Caco-2 (cell line): ENCODE measurements around the gene ARHGAP8. TPM values are rescaled to one million over a fixed set of nuclear protein-coding genes. Genes with fewer than 3 reads are reported as not detected.
A peak's percentile ranks its signal among the peaks of the same experiment; 100 is the strongest.

Experiments
- BruUV-seq: library from RNA; stranded (reverse); fragments of 400-500 nt; replicated peaks from 2 replicates; lab custom pipeline; 2021; lab: Mats Ljungman, UMichigan
- CTCF ChIA-PET: fragments of 300-600 bp; sonication (Branson Sonifier 250); formaldehyde crosslinking; loops from one replicate; lab custom pipeline; 2022; ENCODE audit warnings: antibody characterized with exemption; lab: Charles Lee
- POLR2A ChIA-PET: fragments of 300-600 bp; sonication (Branson Sonifier 250); formaldehyde crosslinking; loops from one replicate; lab custom pipeline; 2022; ENCODE audit warnings: antibody characterized with exemption; lab: Charles Lee
- DNase-seq, 2 experiments: peaks; one replicate each; pipeline versions ENCODE4 v3.0.0 to v3.0.0-alpha.2; 2020 to 2022
- H3K27me3 ChIP-seq: replicated peaks from 2 replicates; pipeline ENCODE4 v1.6.0; 2011; ENCODE audit warnings: low read length; ENCODE audit not compliant: control insufficient read depth, insufficient read depth
- H3K36me3 ChIP-seq: 2 replicates; pipeline ENCODE4 v1.5.1; 2011; ENCODE audit warnings: low read length; ENCODE audit not compliant: control insufficient read depth, insufficient read depth
- H3K4me1 ChIP-seq: fragments of 250-450 bp; sonication (Bioruptor Pico); 2 replicates; pipeline ENCODE4 v1.5.1; 2020; ENCODE audit warnings: mild to moderate bottlenecking
- H3K4me3 ChIP-seq: 2 replicates; pipeline ENCODE4 v1.5.1; 2011; ENCODE audit warnings: low read depth, mild to moderate bottlenecking, control low read depth, low read length
- H3K9me3 ChIP-seq: fragments of 250-450 bp; sonication (Bioruptor Pico); 2 replicates; pipeline ENCODE4 v1.5.1; 2020; ENCODE audit warnings: mild to moderate bottlenecking, moderate library complexity
- H3K27ac Mint-ChIP-seq: one replicate; pipeline ENCODE4 v1.8.0; 2022; ENCODE audit warnings: mixed read lengths; ENCODE audit not compliant: unreplicated experiment
- H3K27me3 Mint-ChIP-seq: one replicate; pipeline ENCODE4 v1.8.0; 2022; ENCODE audit warnings: mixed read lengths; ENCODE audit not compliant: insufficient read depth, unreplicated experiment
- H3K36me3 Mint-ChIP-seq: one replicate; pipeline ENCODE4 v1.8.0; 2022; ENCODE audit warnings: mild to moderate bottlenecking, mixed read lengths; ENCODE audit not compliant: insufficient read depth, unreplicated experiment
- H3K4me1 Mint-ChIP-seq: one replicate; pipeline ENCODE4 v1.8.0; 2022; ENCODE audit warnings: low read depth, mixed read lengths; ENCODE audit not compliant: unreplicated experiment
- H3K4me3 Mint-ChIP-seq: one replicate; pipeline ENCODE4 v1.8.0; 2022; ENCODE audit warnings: mild to moderate bottlenecking, moderate library complexity, mixed read lengths; ENCODE audit not compliant: unreplicated experiment
- H3K9me3 Mint-ChIP-seq: one replicate; pipeline ENCODE4 v1.8.0; 2022; ENCODE audit warnings: mixed read lengths; ENCODE audit not compliant: unreplicated experiment
- intact Hi-C: fragments of 100-400 bp; cut with micrococcal nuclease; formaldehyde crosslinking; loops from one replicate; pipeline ENCODE4 v1.10.0; 2022; ENCODE audit not compliant: unreplicated experiment
- total RNA-seq: library from RNA; stranded (reverse); gene quantifications from 2 replicates; pipeline ENCODE4 v1.2.3, GENCODE V29; 2022
- TF ChIP-seq, protein P1 (sequence below), 2 experiments: fragments of 200-600 bp in 1 of 2; IDR thresholded peaks; 1 replicate in 1 of 2; 2 replicates in 1 of 2; pipeline versions ENCODE4 v1.5.1 to v1.8.0; 2011 to 2022; ENCODE audit warnings: antibody characterized with exemption in 1 of 2, control low read depth in 1 of 2, inconsistent platforms in 1 of 2, low read depth in 1 of 2, low read length in 1 of 2, mild to moderate bottlenecking in 1 of 2, moderate library complexity in 1 of 2; ENCODE audit not compliant: insufficient read depth in 1 of 2, severe bottlenecking in 1 of 2, unreplicated experiment in 1 of 2

Gene ARHGAP8
- total RNA-seq, 1 experiment from 2014 or later = 81.5 TPM

DNA sequence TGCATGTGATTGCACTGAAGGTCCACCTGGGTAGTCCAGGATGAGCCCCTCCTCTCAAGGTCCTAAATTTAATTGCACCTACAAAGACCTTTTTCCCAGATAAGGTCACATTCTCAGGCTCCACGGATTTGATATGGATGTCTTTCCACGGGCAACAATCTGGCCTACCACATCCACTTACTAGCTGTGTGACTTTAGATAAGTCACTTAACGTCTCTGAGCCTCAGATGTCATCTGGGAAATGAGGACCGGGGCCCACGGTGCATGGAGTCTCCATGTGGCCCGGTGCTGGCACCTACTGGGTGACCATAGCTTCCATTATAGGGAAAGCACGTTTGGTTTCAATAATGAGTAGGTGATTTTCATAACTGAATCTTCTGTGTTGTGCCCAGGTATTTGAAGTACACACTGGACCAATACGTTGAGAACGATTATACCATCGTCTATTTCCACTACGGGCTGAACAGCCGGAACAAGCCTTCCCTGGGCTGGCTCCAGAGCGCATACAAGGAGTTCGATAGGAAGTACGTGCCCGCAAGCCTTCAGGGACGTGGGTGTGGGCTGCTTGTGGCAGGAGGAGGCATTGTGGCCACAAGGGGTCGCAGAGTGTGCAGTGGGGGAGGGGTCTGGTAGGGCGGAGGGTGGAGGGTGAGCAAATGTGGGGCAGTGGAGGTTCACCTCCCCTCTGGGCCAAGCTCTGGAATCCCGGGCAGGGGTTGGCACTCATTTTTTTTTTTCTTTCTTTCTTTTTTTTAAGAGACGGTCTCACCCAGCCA lies 55.7 kb downstream of the ARHGAP8 start:
- DNase-seq = peak in 1 of 2 experiments; percentile 34
- intact Hi-C loops = no loop called here
- Histone ChIP-seq H3K4me1 (no peaks in the 10 kb centered on the region), H3K36me3 (no peaks in the 10 kb centered on the region; the same call in 1 of the 2 replicates), H3K4me3 (no peak overlapping the region), H3K9me3 (no peaks in the 10 kb centered on the region), H3K27me3 (no peaks in the 10 kb centered on the region)
- Mint-ChIP-seq H3K4me3 (no peak overlapping the region), H3K27ac (no peak overlapping the region), H3K27me3 (no peaks in the 10 kb centered on the region), H3K9me3 (no peaks in the 10 kb centered on the region), H3K36me3 (peaks cover 46% of the 10 kb centered on the region), H3K4me1 (no peaks in the 10 kb centered on the region)
- TF ChIP-seq, protein P1, sequence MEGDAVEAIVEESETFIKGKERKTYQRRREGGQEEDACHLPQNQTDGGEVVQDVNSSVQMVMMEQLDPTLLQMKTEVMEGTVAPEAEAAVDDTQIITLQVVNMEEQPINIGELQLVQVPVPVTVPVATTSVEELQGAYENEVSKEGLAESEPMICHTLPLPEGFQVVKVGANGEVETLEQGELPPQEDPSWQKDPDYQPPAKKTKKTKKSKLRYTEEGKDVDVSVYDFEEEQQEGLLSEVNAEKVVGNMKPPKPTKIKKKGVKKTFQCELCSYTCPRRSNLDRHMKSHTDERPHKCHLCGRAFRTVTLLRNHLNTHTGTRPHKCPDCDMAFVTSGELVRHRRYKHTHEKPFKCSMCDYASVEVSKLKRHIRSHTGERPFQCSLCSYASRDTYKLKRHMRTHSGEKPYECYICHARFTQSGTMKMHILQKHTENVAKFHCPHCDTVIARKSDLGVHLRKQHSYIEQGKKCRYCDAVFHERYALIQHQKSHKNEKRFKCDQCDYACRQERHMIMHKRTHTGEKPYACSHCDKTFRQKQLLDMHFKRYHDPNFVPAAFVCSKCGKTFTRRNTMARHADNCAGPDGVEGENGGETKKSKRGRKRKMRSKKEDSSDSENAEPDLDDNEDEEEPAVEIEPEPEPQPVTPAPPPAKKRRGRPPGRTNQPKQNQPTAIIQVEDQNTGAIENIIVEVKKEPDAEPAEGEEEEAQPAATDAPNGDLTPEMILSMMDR (IDR thresholded peaks at IDR 0.05; ENCODE audit: insufficient read depth in 1 of 2, low read depth in 1 of 2, low read length in 1 of 2, severe bottlenecking in 1 of 2, unreplicated experiment in 1 of 2) = no peak
- POLR2A ChIA-PET = no interaction called here
- BruUV-seq = no TSS peak
- CTCF ChIA-PET = interaction anchor here (1.0 kb wide), 1 partner anchor 13 kb away, joined by 3 read pairs; no protein-coding TSS in a partner anchor

DNA sequence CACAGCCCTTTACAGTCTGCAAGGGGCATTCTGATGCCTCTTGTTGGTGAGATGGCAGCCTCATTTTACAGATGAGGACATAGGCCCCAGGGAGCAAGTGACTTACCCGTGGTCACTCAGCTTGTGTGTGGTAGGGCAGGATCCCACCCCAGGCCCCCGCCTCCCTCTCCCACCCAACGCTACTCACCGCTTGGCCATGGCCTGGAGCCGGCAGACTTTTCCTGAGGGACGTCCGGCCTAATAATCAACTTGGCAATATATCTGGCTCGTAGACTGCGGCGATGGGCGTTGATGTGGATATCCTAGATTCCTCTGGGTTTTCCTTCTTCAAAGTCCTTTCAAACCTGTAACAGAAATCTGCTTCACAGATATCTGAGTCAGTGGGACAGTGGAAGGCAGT lies 57.1 kb downstream of the ARHGAP8 start:
- Histone ChIP-seq H3K4me3 (no peak overlapping the region), H3K4me1 (no peaks in the 10 kb centered on the region), H3K36me3 (no peaks in the 10 kb centered on the region), H3K27me3 (no peaks in the 10 kb centered on the region), H3K9me3 (no peaks in the 10 kb centered on the region)
- no TSS peak for BruUV-seq
- no peak overlapping the region for H3K4me3 Mint-ChIP-seq
- no peaks in the 10 kb centered on the region for H3K4me1 Mint-ChIP-seq
- H3K36me3 Mint-ChIP-seq = peaks cover 50% of the 10 kb centered on the region
- TF ChIP-seq, protein P1 (IDR thresholded peaks at IDR 0.05; ENCODE audit: insufficient read depth in 1 of 2, low read depth in 1 of 2, low read length in 1 of 2, severe bottlenecking in 1 of 2, unreplicated experiment in 1 of 2) = no peak
- no peaks in the 10 kb centered on the region for H3K27me3 Mint-ChIP-seq
- no peak for DNase-seq
- H3K9me3 Mint-ChIP-seq = no peaks in the 10 kb centered on the region
- ChIA-PET POLR2A (no interaction called here), CTCF (no interaction called here)
- no peak overlapping the region for H3K27ac Mint-ChIP-seq
- intact Hi-C loops = no loop called here

DNA sequence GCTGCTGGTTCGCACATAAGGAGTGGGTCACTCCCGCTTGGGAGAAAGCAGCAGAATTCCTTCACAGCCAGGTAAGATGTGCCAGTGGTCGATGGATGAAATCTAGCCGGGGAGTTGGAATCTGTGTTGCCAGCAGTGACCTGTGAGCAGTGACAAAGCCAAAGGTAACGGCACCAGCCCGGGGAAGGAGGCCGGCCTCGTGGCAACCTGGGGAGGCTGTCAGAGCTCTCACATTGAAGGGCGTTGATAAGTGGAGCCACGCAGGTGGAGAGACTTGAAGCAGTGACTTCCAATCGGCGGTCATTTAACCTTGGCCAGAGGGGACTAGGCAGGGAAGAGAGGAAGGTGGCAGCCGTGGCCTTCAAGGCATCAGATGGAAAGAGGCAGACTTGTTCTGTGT lies 58.8 kb downstream of the ARHGAP8 start:
- CTCF ChIA-PET = no interaction called here
- H3K27ac Mint-ChIP-seq = no peak overlapping the region
- no TSS peak for BruUV-seq

More for the DNA sequence above, 58.8 kb downstream of the ARHGAP8 start:
- Histone ChIP-seq H3K4me3 (no peak overlapping the region), H3K9me3 (no peaks in the 10 kb centered on the region), H3K36me3 (no peaks in the 10 kb centered on the region), H3K4me1 (no peaks in the 10 kb centered on the region), H3K27me3 (no peaks in the 10 kb centered on the region)
- POLR2A ChIA-PET = no interaction called here
- TF ChIP-seq, protein P1 (IDR thresholded peaks at IDR 0.05; ENCODE audit: insufficient read depth in 1 of 2, low read depth in 1 of 2, low read length in 1 of 2, severe bottlenecking in 1 of 2, unreplicated experiment in 1 of 2) = no peak
- DNase-seq = no peak
- Mint-ChIP-seq H3K27me3 (no peaks in the 10 kb centered on the region), H3K4me1 (no peaks in the 10 kb centered on the region), H3K4me3 (no peak overlapping the region), H3K36me3 (peaks cover 40% of the 10 kb centered on the region), H3K9me3 (no peaks in the 10 kb centered on the region)
- intact Hi-C loops = no loop called here
